GM18499 (cell line): ENCODE results near the gene DGCR2.
"Not testable (repeated sequence)": the region's sequence is repeated elsewhere in the genome, so short reads cannot be mapped to it uniquely, and the experiment has no call there.

ENCODE experiments used
- ATAC-seq: cut with Tn5 transposase; IDR thresholded peaks from one replicate; pipeline ENCODE4 v1.9.1; 2021; ENCODE audit warnings: moderate number of reproducible peaks; ENCODE audit not compliant: insufficient read depth, unreplicated experiment

Gene DGCR2

GRCh38 chr22:19122143-19122751, at the start of gene DGCR2:
TSS of gene DGCR2 (minus strand) at chr22:19122412. CDS start at chr22:19122206, 206 bp downstream.
- ATAC-seq = peak; percentile 36

GRCh38 chr22:19169947-19170318, 47.7 kb upstream of the DGCR2 start:
- ATAC-seq = no peak

DNA sequence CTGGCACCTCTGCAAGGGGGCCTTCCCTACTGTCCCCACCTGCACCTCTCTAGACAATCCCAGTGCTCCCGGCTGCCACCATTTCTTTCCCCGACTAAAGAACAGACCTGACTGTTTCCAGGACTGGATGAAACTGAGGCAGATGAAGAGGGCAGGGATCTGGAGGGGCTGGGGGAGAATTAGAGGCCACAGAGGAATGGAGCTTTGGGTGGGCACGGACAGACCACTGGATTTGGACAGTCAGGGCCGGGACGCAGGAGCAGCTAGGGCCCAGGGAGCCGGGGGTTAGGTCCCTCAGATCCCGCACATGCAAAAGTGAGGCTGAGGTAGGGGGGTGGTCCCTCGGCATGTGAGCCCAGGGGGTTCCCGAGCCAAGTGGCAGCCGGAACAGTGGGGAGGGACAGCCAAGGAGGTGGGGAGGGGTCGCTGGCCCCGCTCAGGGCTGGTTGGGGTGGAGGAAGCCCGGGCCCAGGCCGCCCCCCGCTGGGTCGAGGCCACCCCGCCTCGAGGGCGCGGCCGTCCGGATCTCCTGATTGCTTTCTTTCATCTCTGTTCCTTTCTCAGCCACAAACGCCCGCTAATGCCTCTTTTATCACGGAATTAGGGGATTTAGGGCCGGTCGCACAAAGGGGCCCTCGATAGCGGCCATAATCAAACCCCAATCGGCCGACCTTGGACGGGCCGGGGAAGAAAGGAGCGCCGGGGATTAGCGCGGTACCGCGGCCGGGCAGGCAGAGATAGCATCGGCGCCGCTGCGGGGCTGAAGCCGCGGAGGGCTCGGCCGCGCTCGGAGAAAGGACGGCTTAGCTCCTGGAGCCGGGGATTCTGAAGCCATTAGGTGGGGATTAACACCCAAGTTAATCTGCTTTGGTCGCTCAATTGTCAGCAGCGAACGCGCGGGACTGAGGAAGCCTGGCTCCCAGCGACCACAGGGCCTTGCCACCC, 47.1 kb upstream of the DGCR2 start:
- ATAC-seq = no peak

GRCh38 chr22:19168088-19168890, 46.1 kb upstream of the DGCR2 start:
- no peak for ATAC-seq

DNA sequence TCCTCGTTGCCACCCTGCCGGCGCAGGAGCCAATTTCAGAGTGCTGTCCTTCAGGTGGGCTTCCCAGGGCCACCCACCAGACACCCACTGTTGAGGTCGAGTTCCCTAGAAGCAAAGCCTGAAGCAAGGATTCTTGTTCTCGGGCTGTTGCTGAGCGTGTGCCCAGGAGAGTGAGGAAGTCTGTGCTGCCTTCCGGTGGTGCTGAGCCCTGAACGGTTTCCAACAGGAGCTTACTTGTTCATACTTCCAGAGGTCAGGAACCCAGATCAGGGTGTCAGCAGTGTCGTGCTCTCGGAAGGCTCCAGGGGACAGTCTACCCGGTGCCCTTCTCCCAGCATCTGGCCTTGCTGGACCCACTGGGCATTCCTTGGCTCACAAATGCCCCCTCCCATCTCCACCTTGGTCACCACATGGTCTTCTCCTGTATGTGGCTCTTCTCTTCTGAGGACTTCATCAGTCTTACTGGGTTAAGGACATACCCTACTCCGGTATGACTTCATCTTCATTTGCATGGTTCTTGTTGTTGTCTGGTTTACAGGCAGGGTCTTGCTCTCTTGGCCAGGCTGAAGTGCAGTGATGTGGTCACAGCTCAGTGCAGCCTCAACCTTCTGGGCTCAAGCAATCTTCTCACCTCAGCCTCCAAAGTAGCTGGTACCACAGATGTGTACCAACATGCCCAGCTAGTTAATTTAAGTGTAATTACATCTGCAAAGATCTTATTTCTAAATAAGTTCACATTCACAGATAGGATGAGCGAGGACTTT, 45.1 kb upstream of the DGCR2 start:
- ATAC-seq = no peak

DNA sequence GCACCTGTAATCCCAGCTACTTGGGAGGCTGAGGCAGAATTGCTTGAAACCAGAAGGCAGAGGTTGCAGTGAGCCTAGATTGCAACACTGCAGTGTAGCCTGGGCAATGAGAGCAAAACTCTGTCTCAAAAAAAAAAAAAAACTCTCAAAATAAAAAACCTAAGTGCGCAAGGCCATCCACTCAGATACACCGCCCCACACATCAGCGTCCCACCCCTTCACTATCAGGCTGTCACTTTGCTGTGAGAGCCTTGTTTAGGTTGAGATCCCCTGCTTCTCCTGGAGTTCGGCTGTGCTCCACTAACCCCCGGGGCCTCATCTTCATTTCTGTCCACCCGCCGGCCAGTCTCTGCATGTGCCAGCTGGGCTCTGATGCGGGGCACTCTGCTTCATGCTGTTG, 44.2 kb upstream of the DGCR2 start:
- ATAC-seq = no peak

DNA sequence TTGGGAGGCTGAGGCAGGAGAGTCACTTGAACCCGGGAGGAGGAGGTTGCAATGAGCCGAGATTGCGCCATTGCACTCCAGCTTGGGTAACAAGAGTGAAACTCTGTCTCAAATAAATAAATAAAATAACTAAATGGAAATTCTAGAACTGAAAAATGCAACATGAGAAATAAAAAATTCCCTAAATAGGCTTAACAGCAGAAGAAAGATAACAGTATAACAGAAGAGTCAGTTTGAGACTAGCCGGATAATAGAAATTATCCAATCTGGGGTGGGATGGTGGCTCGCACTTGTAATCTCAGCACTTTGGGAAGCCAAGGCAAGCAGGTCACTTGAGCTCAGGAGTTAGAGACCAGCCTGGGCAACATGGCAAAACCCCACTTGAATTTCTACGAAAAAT, 42.2 kb upstream of the DGCR2 start:
- no peak for ATAC-seq

GRCh38 chr22:19158649-19159048, 36.4 kb upstream of the DGCR2 start:
- not testable (repeated sequence) for ATAC-seq

GRCh38 chr22:19156109-19156508, 33.9 kb upstream of the DGCR2 start:
- ATAC-seq = not testable (repeated sequence)

- no peak for ATAC-seq
Observed at GRCh38 chr22:19152942-19153883, 31.0 kb upstream of the DGCR2 start.

DNA sequence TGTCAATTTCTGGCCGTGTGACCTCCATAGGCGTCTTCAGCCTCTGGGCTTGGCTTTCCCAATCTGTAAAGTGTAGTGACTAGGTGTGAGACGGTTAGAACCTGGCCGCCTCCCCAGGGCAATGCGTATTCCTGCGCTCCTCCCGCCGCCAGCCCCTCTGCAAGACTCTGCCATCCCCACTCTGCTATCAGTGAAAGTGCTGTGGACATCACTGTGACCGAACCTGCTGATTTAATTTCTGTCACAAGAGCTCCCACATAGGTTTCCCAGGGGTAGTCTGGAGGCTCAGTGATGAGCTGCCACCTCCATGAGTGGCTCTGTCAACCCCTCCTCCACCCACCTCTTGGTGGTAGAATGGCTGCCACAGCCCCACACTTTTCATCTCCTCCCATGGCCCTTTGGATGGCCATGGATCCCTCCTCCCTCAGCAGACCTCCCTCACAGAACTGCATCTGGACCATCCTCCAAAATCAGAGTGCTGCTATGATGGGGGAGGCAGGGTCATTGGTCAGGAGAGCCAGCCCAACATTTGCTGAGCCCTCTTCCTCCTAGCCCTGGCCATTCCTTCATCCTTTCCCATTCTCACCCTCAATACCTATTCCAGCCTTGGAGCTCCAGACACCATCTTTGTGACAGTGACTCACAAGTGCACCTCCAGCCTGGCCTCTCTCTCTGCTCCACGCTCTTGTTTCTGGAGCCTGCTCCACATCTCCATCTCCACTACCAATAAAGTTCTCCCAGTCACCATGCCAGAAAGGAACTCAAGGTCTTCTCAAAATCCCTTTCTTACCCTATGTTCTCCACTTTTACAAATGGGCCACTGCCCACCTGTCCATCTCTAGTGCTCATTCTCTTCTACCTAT, 29.3 kb upstream of the DGCR2 start:
- no peak for ATAC-seq

DNA sequence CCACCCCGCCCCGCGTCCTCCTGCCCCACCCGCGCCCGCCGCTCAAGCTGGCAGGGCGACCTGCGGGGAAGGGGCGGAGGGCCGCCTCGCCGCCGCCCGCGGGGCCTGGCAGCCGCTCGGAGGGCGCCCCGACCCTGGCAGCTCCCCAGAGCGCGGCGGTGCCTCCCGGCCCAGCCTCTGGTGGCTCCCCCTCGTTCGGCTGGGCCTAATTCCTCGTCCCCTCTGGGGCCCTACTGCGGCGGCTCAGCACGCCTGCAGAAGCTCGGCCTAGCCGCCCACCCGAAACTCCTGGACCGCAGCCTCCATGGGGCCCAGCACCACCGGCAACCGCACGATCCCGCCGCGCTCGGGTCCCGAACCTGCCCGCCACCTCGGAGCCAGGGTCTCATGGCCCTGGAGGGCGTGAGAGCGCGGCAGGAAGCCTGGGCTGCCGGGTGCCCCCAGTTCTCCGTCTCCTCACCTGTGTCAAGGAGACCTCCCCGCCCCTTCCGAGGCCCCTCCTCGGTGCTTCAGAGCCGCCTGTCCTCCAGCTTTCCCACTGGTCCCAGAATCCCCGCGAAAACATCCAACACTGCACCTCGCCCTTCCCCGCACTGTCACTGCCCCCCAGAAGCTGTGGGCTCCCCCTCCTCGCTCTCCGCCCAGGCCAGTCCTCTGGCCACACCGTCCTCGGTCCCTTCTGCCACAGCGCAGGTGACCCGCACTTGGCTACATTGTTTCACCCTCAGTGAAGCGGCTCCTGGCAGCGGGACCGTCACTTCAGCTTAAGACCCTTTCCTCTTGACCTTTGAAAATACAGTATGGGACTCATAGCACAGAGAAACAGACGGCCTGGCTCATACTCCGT, 28.5 kb upstream of the DGCR2 start:
- no peak for ATAC-seq

- no peak for ATAC-seq
Observed at GRCh38 chr22:19149991-19150390, 27.8 kb upstream of the DGCR2 start, which contains the start of gene GSC2. TSS of gene GSC2 (minus strand) at chr22:19150292. CDS start at chr22:19150283, 9 bp downstream.

- ATAC-seq = no peak
Observed at GRCh38 chr22:19149047-19149883, 27.1 kb upstream of the DGCR2 start.

DNA sequence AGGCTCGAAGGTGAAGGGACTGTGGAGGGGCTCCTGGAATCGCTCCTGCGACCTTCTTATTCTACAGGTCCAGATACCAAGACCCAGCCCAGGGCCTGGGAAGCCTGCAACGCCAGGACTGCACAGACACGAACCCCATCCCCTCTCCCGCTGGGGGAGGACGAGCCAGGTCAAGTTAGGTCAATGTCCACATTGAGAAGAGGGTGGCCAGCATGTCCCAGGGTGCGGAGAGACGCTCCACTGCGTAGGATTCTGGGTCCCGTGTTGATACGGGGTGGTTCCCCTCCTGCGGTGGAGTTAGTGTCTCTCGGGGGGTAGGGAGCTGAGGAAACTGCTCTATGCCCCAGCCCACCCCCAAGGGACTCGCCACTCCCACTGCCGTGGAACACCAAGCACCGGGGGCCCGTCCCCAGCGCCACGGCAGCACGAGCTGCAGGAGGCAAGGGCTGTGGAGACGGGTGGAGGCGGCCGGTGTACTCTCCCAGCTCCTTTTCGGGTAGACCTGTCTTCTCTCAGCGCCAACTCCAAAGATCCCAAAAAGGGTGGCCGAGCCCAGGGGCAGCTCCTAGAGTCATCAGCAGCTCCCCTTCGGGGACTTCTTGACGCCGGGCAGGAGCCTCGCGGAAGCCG, 26.3 kb upstream of the DGCR2 start:
- no peak for ATAC-seq
